K562 (cell line): ENCODE results near the gene TUBB1. TPM values are rescaled to one million over a fixed set of nuclear protein-coding genes. Genes with fewer than 3 reads are reported as not detected.

Source experiments
- ATF2 ChIP-seq: sonication (generic); formaldehyde crosslinking; IDR thresholded peaks from 2 replicates; pipeline ENCODE4 v1.8.1; 2022; ENCODE audit warnings: missing genetic modification reagents
- BRD4 ChIP-seq: fragments of 200-600 bp; sonication (generic); IDR thresholded peaks from 2 replicates; pipeline ENCODE4 v1.6.1; 2017; ENCODE audit warnings: inconsistent platforms
- C11orf30 ChIP-seq: fragments of 450-650 bp; IDR thresholded peaks from 2 replicates; pipeline ENCODE4 v1.6.1; 2016; ENCODE audit warnings: low read depth, mild to moderate bottlenecking
- CEBPB ChIP-seq: fragments of 450-650 bp; IDR thresholded peaks from 2 replicates; pipeline ENCODE4 v1.6.1; 2016; ENCODE audit warnings: missing genetic modification characterization, missing compliant biosample characterization
- HCFC1 ChIP-seq: IDR thresholded peaks from 2 replicates; pipeline ENCODE4 v1.6.1; 2012; ENCODE audit warnings: low read depth, low read length, improper control_type of control experiment
- KAT7 ChIP-seq: sonication (generic); formaldehyde crosslinking; IDR thresholded peaks from 2 replicates; pipeline ENCODE4 v1.8.0; 2022; ENCODE audit warnings: missing genetic modification reagents, mild to moderate bottlenecking, borderline replicate concordance
- MAZ ChIP-seq, 2 experiments: fragments of 450-650 bp in 1 of 2; sonication (generic) in 1 of 2; formaldehyde crosslinking; IDR thresholded peaks in 1 of 2; conservative IDR thresholded peaks in 1 of 2; 2 replicates each; pipeline versions ENCODE4 v1.4.0 to v1.5.0; 2020; ENCODE audit warnings: mild to moderate bottlenecking in 1 of 2, missing genetic modification reagents in 1 of 2
- MTF1 ChIP-seq: fragments of 250-450 bp; sonication (Bioruptor Pico); IDR thresholded peaks from 2 replicates; pipeline ENCODE4 v1.9.0; 2021; ENCODE audit warnings: moderate library complexity, mild to moderate bottlenecking, inconsistent platforms, borderline replicate concordance
- NFIX ChIP-seq: fragments of 250-450 bp; sonication (Bioruptor Pico); IDR thresholded peaks from 2 replicates; pipeline ENCODE4 v1.4.0; 2020; ENCODE audit warnings: low read depth, mild to moderate bottlenecking, moderate library complexity
- POLR2G ChIP-seq: fragments of 200-400 bp; formaldehyde crosslinking; IDR thresholded peaks from 2 replicates; pipeline ENCODE4 v1.6.1; 2017; ENCODE audit warnings: low read depth, mild to moderate bottlenecking, antibody characterized with exemption, low read length, moderate library complexity
- RBM15 ChIP-seq: fragments of 200-400 bp; formaldehyde crosslinking; IDR thresholded peaks from 2 replicates; pipeline ENCODE4 v1.6.1; 2018; ENCODE audit warnings: mild to moderate bottlenecking, low read length, moderate library complexity; ENCODE audit not compliant: insufficient read depth
- SIN3A ChIP-seq, 2 experiments: fragments of 150-350 bp in 1 of 2; IDR thresholded peaks; 2 replicates each; pipeline ENCODE4 v1.6.1; 2011 to 2016; ENCODE audit warnings: borderline replicate concordance in 2 of 2, low read depth in 2 of 2, low read length in 2 of 2, mild to moderate bottlenecking in 2 of 2, moderate library complexity in 2 of 2; ENCODE audit not compliant: control insufficient read depth in 1 of 2
- THRA ChIP-seq: fragments of 450-650 bp; IDR thresholded peaks from 2 replicates; pipeline ENCODE4 v1.6.1; 2017; ENCODE audit warnings: mild to moderate bottlenecking, moderate library complexity
- ZBTB8A ChIP-seq: fragments of 450-650 bp; IDR thresholded peaks from 2 replicates; pipeline ENCODE4 v1.6.1; 2018; ENCODE audit warnings: mild to moderate bottlenecking, moderate library complexity; ENCODE audit not compliant: partially characterized antibody
- ZKSCAN8 ChIP-seq: fragments of 200-800 bp; sonication (Bioruptor generic); IDR thresholded peaks from 2 replicates; pipeline ENCODE4 v1.6.1; 2016; ENCODE audit warnings: missing genetic modification characterization, missing compliant biosample characterization
- ZNF24 ChIP-seq: fragments of 450-650 bp; IDR thresholded peaks from 2 replicates; pipeline ENCODE4 v1.6.1; 2016
- ZNF609 ChIP-seq: sonication (generic); formaldehyde crosslinking; IDR thresholded peaks from 2 replicates; pipeline ENCODE4 v1.8.1; 2023; ENCODE audit warnings: missing genetic modification reagents, mild to moderate bottlenecking, borderline replicate concordance
- ZNF75A ChIP-seq: fragments of 450-650 bp; formaldehyde crosslinking; IDR thresholded peaks from 2 replicates; pipeline ENCODE4 v1.4.0; 2020; ENCODE audit warnings: mild to moderate bottlenecking
- ZNF79 ChIP-seq: fragments of 250-450 bp; sonication (Bioruptor Pico); IDR thresholded peaks from 2 replicates; pipeline ENCODE4 v1.4.0; 2020; ENCODE audit warnings: low read depth, mild to moderate bottlenecking, moderate library complexity
- polyA plus RNA-seq, 8 experiments: library from polyadenylated mRNA; depleted of rRNA in 4 of 8; stranded (reverse) in 5 of 8; unstranded in 3 of 8; fragments of >200 nt; fragmentation: Nextera tagmentation in 2 of 8; fragmentation: Illumina TruSeq in 1 of 8; extraction: Ambion mirVana in 2 of 8; extraction: Trizol in 1 of 8; gene quantifications; 2 replicates each; pipeline versions ENCODE4 v1.2.1 to v1.2.3, GENCODE V29; 2011 to 2014; ENCODE audit warnings: inconsistent platforms in 1 of 8, missing spikeins in 1 of 8
- total RNA-seq, 7 experiments: library from RNA; depleted of rRNA in 6 of 7; stranded (reverse); fragments of >200 nt in 6 of 7; fragmentation: Illumina TruSeq in 2 of 7; extraction: Trizol in 2 of 7; gene quantifications; 2 replicates each; pipeline versions ENCODE4 v1.2.1 to v1.2.3, GENCODE V29; 2011 to 2021; ENCODE audit warnings: low replicate concordance in 1 of 7

Gene TUBB1
- total and polyA plus RNA-seq, 9 of the 15 experiments (the other 6 are each of a cell fraction or from before 2014, with no cell fraction given), result 1.5 to 3.9 (median 2.4) TPM

GRCh38 chr20:59020938-59021551 lies 1.8 kb downstream of the TUBB1 start (continued):
- TF ChIP-seq ZNF609 (CRISPR knock-in tag) (no peak), POLR2G (no peak), BRD4 (no peak), THRA (no peak), RBM15 (no peak), ZBTB8A (no peak), ZNF24 (0 out of 2 replicates have a peak, but pooled peaks have one; percentile 51), ZNF79 (CRISPR knock-in tag) (no peak), MTF1 (CRISPR knock-in tag) (no peak), C11orf30 (peak; percentile 96), ATF2 (CRISPR knock-in tag) (no peak), ZNF75A (CRISPR knock-in tag) (no peak), SIN3A (IDR thresholded peaks at IDR 0.05; ENCODE audit: borderline replicate concordance in 2 of 2, control insufficient read depth in 1 of 2, low read depth in 2 of 2, low read length in 2 of 2) (no peak), ZKSCAN8 (peak; percentile 70; the same call in 1 of the 2 replicates), MAZ (CRISPR knock-in tag; conservative IDR thresholded peaks at IDR 0.05 in 1 of 2, IDR thresholded peaks at IDR 0.05 in 1 of 2) (peak in 1 of 2 experiments; percentile 37; a peak in 1 of 4 replicates), NFIX (no peak), KAT7 (CRISPR knock-in tag) (0 out of 2 replicates have a peak, but pooled peaks have one; percentile 46), HCFC1 (no peak), CEBPB (tag) (no peak)
